ENCODE data around the gene PKDCC.
A peak's percentile ranks its signal among the peaks of the same experiment; 100 is the strongest.

The PKDCC gene

GRCh38 chr2:42049221-42050009 lies 1.6 kb downstream of the PKDCC start:
- peaks cover 40 to 56% of the 10 kb centered on the region in 2 donors for H3K4me1 ChIP-seq (ENCODE audit: control insufficient read depth in 2 of 2, insufficient read depth in 2 of 2, low read length in 2 of 2)
- H3K9me3 ChIP-seq (ENCODE audit: control insufficient read depth in 2 of 2, low read length in 2 of 2), result no peaks in the 10 kb centered on the region
- H3K27ac ChIP-seq (ENCODE audit: low read depth in 2 of 2, low read length in 2 of 2), result peak overlapping the region; percentile 73 to 82
- peaks cover 0 to 4% of the 10 kb centered on the region in 2 donors for H3K36me3 ChIP-seq (ENCODE audit: control insufficient read depth in 2 of 2, insufficient read depth in 2 of 2, low read length in 2 of 2)
- peak overlapping the region; percentile 87 to 94 for H3K4me3 ChIP-seq (ENCODE audit: low read length in 2 of 2)
- H3K9ac ChIP-seq (ENCODE audit: low read depth in 1 of 2, low read length in 2 of 2), result peak overlapping the region; percentile 82 to 84
- peaks cover 0 to 11% of the 10 kb centered on the region in 2 donors for H3K27me3 ChIP-seq (ENCODE audit: control insufficient read depth in 2 of 2, insufficient read depth in 2 of 2, low read length in 2 of 2)

GRCh38 chr2:42050010-42050702 lies 2.3 kb downstream of the PKDCC start:
- H3K27me3 ChIP-seq (ENCODE audit: control insufficient read depth in 2 of 2, insufficient read depth in 2 of 2, low read length in 2 of 2), result peaks cover 0 to 11% of the 10 kb centered on the region in 2 donors
- peak overlapping the region; percentile 87 to 94 for H3K4me3 ChIP-seq (ENCODE audit: low read length in 2 of 2)

GRCh38 chr2:42050703-42051542 lies 3.1 kb downstream of the PKDCC start:
- no peaks in the 10 kb centered on the region for H3K9me3 ChIP-seq (ENCODE audit: control insufficient read depth in 2 of 2, low read length in 2 of 2)
- peak overlapping the region; percentile 87 to 94 for H3K4me3 ChIP-seq (ENCODE audit: low read length in 2 of 2)
- peaks cover 53 to 69% of the 10 kb centered on the region in 2 donors for H3K4me1 ChIP-seq (ENCODE audit: control insufficient read depth in 2 of 2, insufficient read depth in 2 of 2, low read length in 2 of 2)
- H3K27ac ChIP-seq (ENCODE audit: low read depth in 2 of 2, low read length in 2 of 2), result peak overlapping the region; percentile 73 to 82
- H3K9ac ChIP-seq (ENCODE audit: low read depth in 1 of 2, low read length in 2 of 2), result peak overlapping the region; percentile 72 to 82
- H3K36me3 ChIP-seq (ENCODE audit: control insufficient read depth in 2 of 2, insufficient read depth in 2 of 2, low read length in 2 of 2), result peaks cover 4 to 11% of the 10 kb centered on the region in 2 donors
- peaks cover 0 to 9% of the 10 kb centered on the region in 2 donors for H3K27me3 ChIP-seq (ENCODE audit: control insufficient read depth in 2 of 2, insufficient read depth in 2 of 2, low read length in 2 of 2)

More at GRCh38 chr2:42050010-42050702, 2.3 kb downstream of the PKDCC start:
- Histone ChIP-seq H3K4me1 (ENCODE audit: control insufficient read depth in 2 of 2, insufficient read depth in 2 of 2, low read length in 2 of 2) (peaks cover 47 to 63% of the 10 kb centered on the region in 2 donors), H3K9me3 (ENCODE audit: control insufficient read depth in 2 of 2, low read length in 2 of 2) (no peaks in the 10 kb centered on the region), H3K9ac (ENCODE audit: low read depth in 1 of 2, low read length in 2 of 2) (peak overlapping the region; percentile 72 to 82), H3K27ac (ENCODE audit: low read depth in 2 of 2, low read length in 2 of 2) (peak overlapping the region; percentile 73 to 82), H3K36me3 (ENCODE audit: control insufficient read depth in 2 of 2, insufficient read depth in 2 of 2, low read length in 2 of 2) (peaks cover under 1 to 7% of the 10 kb centered on the region in 2 donors)

GRCh38 chr2:42051543-42052235 lies 3.9 kb downstream of the PKDCC start:
- peak overlapping the region; percentile 60 to 82 for H3K9ac ChIP-seq (ENCODE audit: low read depth in 1 of 2, low read length in 2 of 2)
- H3K27ac ChIP-seq (ENCODE audit: low read depth in 2 of 2, low read length in 2 of 2), result peak overlapping the region; percentile 73 to 82
- peaks cover 0 to 7% of the 10 kb centered on the region in 2 donors for H3K27me3 ChIP-seq (ENCODE audit: control insufficient read depth in 2 of 2, insufficient read depth in 2 of 2, low read length in 2 of 2)
- peaks cover 55 to 71% of the 10 kb centered on the region in 2 donors for H3K4me1 ChIP-seq (ENCODE audit: control insufficient read depth in 2 of 2, insufficient read depth in 2 of 2, low read length in 2 of 2)
- H3K9me3 ChIP-seq (ENCODE audit: control insufficient read depth in 2 of 2, low read length in 2 of 2), result no peaks in the 10 kb centered on the region
- peaks cover 5 to 11% of the 10 kb centered on the region in 2 donors for H3K36me3 ChIP-seq (ENCODE audit: control insufficient read depth in 2 of 2, insufficient read depth in 2 of 2, low read length in 2 of 2)
- peak overlapping the region; percentile 48 to 52 for H3K4me3 ChIP-seq (ENCODE audit: low read length in 2 of 2)

- Histone ChIP-seq H3K27ac (ENCODE audit: low read depth in 2 of 2, low read length in 2 of 2) (peak overlapping the region; percentile 85 to 86), H3K36me3 (ENCODE audit: control insufficient read depth in 2 of 2, insufficient read depth in 2 of 2, low read length in 2 of 2) (peaks cover 17 to 23% of the 10 kb centered on the region in 2 donors), H3K9ac (ENCODE audit: low read depth in 1 of 2, low read length in 2 of 2) (peak overlapping the region; percentile 28 to 57), H3K4me3 (ENCODE audit: low read length in 2 of 2) (peak overlapping the region in 1 of 2 donors; percentile 24), H3K27me3 (ENCODE audit: control insufficient read depth in 2 of 2, insufficient read depth in 2 of 2, low read length in 2 of 2) (peaks cover 0 to 3% of the 10 kb centered on the region in 2 donors), H3K4me1 (ENCODE audit: control insufficient read depth in 2 of 2, insufficient read depth in 2 of 2, low read length in 2 of 2) (peaks cover 60 to 83% of the 10 kb centered on the region in 2 donors), H3K9me3 (ENCODE audit: control insufficient read depth in 2 of 2, low read length in 2 of 2) (no peaks in the 10 kb centered on the region)
Observed at GRCh38 chr2:42052702-42053481, 5.1 kb downstream of the PKDCC start.

- H3K4me3 ChIP-seq (ENCODE audit: low read length in 2 of 2), result no peak overlapping the region
- peak overlapping the region; percentile 85 to 86 for H3K27ac ChIP-seq (ENCODE audit: low read depth in 2 of 2, low read length in 2 of 2)
Observed at GRCh38 chr2:42053482-42053790, 5.6 kb downstream of the PKDCC start.

GRCh38 chr2:42053791-42054701 lies 6.2 kb downstream of the PKDCC start:
- Histone ChIP-seq H3K27ac (ENCODE audit: low read depth in 2 of 2, low read length in 2 of 2) (peak overlapping the region; percentile 85 to 86), H3K9ac (ENCODE audit: low read depth in 1 of 2, low read length in 2 of 2) (peak overlapping the region; percentile 57 to 61), H3K4me1 (ENCODE audit: control insufficient read depth in 2 of 2, insufficient read depth in 2 of 2, low read length in 2 of 2) (peaks cover 61 to 82% of the 10 kb centered on the region in 2 donors), H3K27me3 (ENCODE audit: control insufficient read depth in 2 of 2, insufficient read depth in 2 of 2, low read length in 2 of 2) (no peaks in the 10 kb centered on the region), H3K9me3 (ENCODE audit: control insufficient read depth in 2 of 2, low read length in 2 of 2) (no peaks in the 10 kb centered on the region), H3K4me3 (ENCODE audit: low read length in 2 of 2) (peak overlapping the region; percentile 21 to 35), H3K36me3 (ENCODE audit: control insufficient read depth in 2 of 2, insufficient read depth in 2 of 2, low read length in 2 of 2) (peaks cover 25 to 34% of the 10 kb centered on the region in 2 donors)

More at GRCh38 chr2:42053482-42053790, 5.6 kb downstream of the PKDCC start:
- Histone ChIP-seq H3K9ac (ENCODE audit: low read depth in 1 of 2, low read length in 2 of 2) (peak overlapping the region; percentile 27 to 57), H3K27me3 (ENCODE audit: control insufficient read depth in 2 of 2, insufficient read depth in 2 of 2, low read length in 2 of 2) (peaks cover 0 to 3% of the 10 kb centered on the region in 2 donors), H3K9me3 (ENCODE audit: control insufficient read depth in 2 of 2, low read length in 2 of 2) (no peaks in the 10 kb centered on the region), H3K4me1 (ENCODE audit: control insufficient read depth in 2 of 2, insufficient read depth in 2 of 2, low read length in 2 of 2) (peaks cover 61 to 86% of the 10 kb centered on the region in 2 donors), H3K36me3 (ENCODE audit: control insufficient read depth in 2 of 2, insufficient read depth in 2 of 2, low read length in 2 of 2) (peaks cover 20 to 28% of the 10 kb centered on the region in 2 donors)

- Histone ChIP-seq H3K9me3 (ENCODE audit: control insufficient read depth in 2 of 2, low read length in 2 of 2) (no peaks in the 10 kb centered on the region), H3K9ac (ENCODE audit: low read depth in 1 of 2, low read length in 2 of 2) (peak overlapping the region; percentile 57 to 61), H3K4me3 (ENCODE audit: low read length in 2 of 2) (peak overlapping the region; percentile 36 to 50), H3K27ac (ENCODE audit: low read depth in 2 of 2, low read length in 2 of 2) (peak overlapping the region; percentile 85 to 86), H3K36me3 (ENCODE audit: control insufficient read depth in 2 of 2, insufficient read depth in 2 of 2, low read length in 2 of 2) (peaks cover 30 to 34% of the 10 kb centered on the region in 2 donors), H3K27me3 (ENCODE audit: control insufficient read depth in 2 of 2, insufficient read depth in 2 of 2, low read length in 2 of 2) (no peaks in the 10 kb centered on the region), H3K4me1 (ENCODE audit: control insufficient read depth in 2 of 2, insufficient read depth in 2 of 2, low read length in 2 of 2) (peaks cover 67 to 83% of the 10 kb centered on the region in 2 donors)
Observed at GRCh38 chr2:42054714-42055430, 7.1 kb downstream of the PKDCC start.
